ENCODE measurements around the gene POLDIP3.

Gene POLDIP3

DNA sequence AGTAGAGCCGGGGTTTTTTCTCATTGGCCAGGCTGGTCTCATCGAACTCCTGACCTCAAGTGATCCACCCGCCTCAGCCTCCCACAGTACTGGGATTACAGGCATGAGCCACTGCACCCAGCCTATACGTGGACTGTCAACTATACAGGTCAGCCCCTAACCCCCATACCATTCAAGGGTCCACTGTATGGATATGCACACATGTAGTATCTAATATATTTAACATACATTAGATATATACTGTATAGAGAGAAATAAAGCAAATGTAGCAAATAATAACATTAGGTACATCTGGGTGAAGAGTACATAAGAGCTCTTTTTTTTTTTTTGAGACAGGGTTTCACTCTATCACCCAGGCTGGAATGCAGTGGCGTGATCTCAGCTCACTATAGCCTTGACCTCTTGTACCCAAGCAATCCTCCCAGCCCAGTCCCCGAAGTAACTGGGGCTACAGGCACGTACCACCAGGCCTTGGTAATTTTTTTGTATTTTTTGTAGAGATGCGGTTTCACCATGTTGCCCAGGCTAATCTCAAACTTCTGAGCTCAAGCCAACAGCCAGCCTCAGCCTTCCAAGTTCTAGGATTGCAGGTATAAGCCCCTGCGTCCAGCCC, 27.2 kb upstream of the POLDIP3 start:
- DNase-seq = no peak

GRCh38 chr22:42639541-42640241, 25.0 kb upstream of the POLDIP3 start:
- no peak for DNase-seq

GRCh38 chr22:42637555-42637954, 22.9 kb upstream of the POLDIP3 start:
- no peak for DNase-seq

- DNase-seq = no peak
These were observed 21.8 kb upstream of the POLDIP3 start for GRCh38 chr22:42636506-42636905.

DNA sequence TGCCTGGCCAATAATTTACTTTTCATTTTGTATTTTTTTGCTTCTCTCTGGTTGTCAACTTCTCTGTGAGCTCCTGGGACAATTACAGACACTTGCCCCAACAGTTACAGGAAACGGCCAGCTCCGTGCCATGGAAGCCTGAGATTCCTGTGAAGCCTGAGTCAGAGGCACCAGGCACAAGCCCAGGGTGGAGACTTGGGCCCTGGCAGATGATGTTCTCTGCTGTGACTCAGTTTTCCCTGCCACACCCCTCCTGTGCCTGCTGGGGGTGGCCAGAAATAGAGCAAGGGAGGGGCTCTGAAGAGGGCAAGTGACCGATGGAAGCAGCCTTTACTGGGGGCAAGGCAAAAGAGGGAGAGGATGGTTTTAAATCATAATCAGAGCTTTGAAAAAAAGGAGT, 20.8 kb upstream of the POLDIP3 start:
- DNase-seq = no peak

- DNase-seq = no peak
These were observed 18.3 kb upstream of the POLDIP3 start for GRCh38 chr22:42633013-42633412.

GRCh38 chr22:42632096-42632495, 17.4 kb upstream of the POLDIP3 start:
- DNase-seq = no peak

GRCh38 chr22:42630901-42631602, 16.4 kb upstream of the POLDIP3 start:
- DNase-seq = no peak

GRCh38 chr22:42630211-42630610, 15.5 kb upstream of the POLDIP3 start:
- no peak for DNase-seq

GRCh38 chr22:42627981-42628380, 13.3 kb upstream of the POLDIP3 start:
- no peak for DNase-seq

DNA sequence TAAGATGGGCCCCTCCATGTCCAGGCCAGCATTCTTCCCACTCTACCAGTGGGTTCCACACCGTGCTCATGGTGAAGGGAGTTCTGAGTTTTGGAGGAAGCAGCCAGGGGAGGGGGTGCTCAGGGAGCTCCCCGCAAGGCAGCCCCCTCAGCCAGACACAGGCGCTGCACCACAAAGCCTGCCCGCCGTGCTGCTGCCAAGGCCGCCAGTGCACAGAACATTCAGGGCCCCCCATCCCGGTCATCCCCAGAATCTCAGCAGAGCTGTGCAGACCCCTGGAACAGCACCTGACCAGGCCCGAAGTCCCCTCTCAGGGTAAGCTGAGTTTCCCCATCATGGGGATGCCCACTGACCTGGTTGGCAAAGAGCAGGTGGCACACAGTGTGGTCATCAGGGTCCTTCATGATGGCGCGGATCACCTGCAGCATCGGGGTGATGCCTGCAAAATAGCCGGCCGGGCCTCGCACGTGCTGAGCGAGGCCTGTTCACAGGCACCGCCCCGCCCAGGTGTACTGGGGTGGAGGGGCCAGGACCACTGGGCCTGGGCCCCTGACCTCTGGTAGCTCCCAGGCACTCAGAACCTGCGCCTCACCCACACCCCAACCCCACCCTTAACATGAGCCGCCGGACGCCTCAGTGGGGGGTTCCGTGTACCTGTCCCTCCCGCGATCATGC, 12.4 kb upstream of the POLDIP3 start:
- DNase-seq = no peak

DNA sequence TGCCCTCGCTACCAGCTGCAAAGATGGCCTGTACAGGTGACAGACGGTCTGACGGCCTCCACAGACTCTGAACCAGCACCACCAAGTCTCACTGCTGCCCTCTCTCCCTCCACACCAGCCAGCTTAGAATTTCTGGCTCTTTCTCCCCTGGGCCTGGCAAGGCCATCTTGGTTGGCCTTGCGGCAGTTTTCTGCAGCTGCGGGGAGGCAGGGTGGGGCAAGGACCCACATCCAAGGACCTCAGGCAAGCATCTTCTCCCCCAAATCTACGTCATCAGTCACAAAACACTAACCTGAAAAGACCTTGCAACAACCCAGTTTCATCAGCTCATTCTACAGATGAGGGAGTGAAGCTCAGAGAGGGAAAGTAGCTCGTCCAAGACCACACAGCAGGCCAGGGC, 11.7 kb upstream of the POLDIP3 start:
- no peak for DNase-seq

DNA sequence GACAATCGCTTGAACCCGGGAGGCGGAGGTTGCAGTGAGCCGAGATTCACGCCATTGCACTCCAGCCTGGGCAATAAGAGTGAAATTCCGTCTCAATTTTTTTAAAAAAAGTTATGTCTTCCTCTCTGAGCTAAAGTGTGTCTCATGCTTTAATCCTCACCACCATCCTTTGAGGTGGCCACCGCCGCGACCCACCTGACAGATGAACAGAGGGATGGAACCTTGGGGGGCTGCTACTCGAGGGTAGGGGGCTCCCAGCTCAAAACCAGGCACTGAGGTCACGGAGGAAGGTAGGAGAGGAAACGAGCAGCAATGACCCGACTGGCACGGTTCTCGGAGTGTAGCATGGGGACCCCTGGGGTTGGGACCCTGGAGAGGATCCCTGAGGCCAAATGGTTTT, 10.7 kb upstream of the POLDIP3 start:
- no peak for DNase-seq

DNA sequence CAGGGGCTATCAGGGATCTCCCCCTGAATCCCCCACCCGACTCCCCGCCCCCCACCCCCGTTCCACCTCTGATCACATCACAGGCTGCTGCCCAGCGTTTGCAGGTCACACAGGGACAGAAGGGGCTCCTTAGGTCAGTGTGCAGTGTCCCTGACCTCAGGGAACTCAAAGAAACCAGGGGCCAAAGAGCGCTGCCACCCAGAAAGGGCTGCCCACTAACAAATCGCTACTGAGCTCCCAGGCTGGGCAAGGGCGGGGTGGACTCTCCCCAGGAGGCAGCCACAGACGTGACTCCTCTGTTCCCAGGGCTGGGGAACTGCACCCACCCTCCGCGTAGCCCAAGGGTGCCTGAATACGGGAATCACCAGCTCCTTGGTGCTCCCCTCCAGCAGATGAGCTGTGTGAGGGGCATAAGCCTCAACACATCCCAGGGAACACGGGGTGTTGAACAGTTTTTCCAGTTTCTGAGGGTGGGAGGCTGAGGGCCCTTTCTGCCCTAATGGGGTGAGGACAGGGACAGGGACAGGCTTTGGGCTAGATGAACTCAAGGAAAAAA, 9.9 kb upstream of the POLDIP3 start:
- no peak for DNase-seq

GRCh38 chr22:42623756-42624441, 9.2 kb upstream of the POLDIP3 start:
- no peak for DNase-seq

GRCh38 chr22:42623301-42623751, 8.6 kb upstream of the POLDIP3 start:
- no peak for DNase-seq

DNA sequence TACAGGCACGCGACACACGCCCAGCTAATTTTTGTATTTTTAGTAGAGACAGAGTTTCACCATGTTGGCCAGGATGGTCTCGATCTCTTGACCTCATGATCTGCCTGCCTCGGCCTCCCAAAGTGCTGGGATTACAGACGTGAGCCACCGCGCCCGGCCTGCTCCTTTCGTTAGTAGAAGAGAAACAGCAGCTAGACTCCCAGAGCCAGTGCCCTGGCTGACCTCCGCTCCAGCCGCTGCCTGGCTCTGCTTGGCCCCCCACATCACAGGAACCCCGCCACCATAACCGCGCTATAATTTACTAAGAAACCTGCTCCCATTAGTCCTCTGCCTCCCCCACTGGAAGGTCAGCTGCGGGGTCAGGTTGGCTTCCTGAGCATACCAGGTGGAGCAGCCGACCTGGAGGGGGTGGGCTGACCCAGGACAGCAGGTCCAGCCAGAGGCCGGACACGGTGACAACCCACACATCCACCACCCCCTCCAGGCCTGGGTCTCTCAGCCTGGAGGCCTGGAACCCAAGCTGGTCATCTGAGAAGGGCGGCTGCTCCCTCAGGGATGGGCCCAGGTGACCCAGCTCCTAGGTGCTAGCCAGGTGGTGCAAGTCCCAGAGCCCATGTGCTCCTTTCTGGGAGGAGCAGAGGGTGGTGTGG, 7.5 kb upstream of the POLDIP3 start:
- DNase-seq = no peak

- no peak for DNase-seq
These were observed 6.9 kb upstream of the POLDIP3 start for GRCh38 chr22:42621505-42622002.

DNA sequence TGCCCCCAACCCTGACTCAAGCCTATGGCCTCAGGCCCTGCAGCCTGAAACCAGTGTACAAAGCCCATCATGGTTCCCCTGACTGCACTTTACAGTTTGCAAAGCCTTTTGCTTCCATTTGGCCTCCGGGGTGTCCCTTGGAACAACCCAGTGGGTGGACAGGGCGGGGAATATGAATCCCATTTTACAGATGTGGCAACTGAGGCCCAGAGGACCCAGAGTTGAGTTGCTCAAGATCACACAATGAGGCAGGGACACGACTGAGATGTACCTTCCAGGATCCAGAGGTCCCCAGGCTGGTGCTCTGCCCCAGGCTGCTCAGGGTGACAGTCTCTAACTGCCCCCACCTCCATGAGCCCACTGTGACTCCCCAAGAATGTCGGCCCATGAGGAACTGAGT, 5.4 kb upstream of the POLDIP3 start:
- DNase-seq = no peak

GRCh38 chr22:42619261-42620063, 4.8 kb upstream of the POLDIP3 start:
- no peak for DNase-seq

Measured in hippocampal formation (tissue), 2 donors.